Skeletal muscle satellite cell (primary cell): ENCODE measurements around the gene TSPAN5.
A peak's percentile ranks its signal among the peaks of the same experiment; 100 is the strongest.
"Not testable (repeated sequence)": the region's sequence is repeated elsewhere in the genome, so short reads cannot be mapped to it uniquely, and the experiment has no call there.

Experiments
- H3K27me3 ChIP-seq: 2 replicates; pipeline ENCODE4 v1.7.0; 2013; ENCODE audit warnings: low read length; ENCODE audit not compliant: control insufficient read depth, insufficient read depth
- H3K36me3 ChIP-seq: 2 replicates; pipeline ENCODE4 v1.7.0; 2013; ENCODE audit warnings: mild to moderate bottlenecking, control low read depth, low read length; ENCODE audit not compliant: insufficient read depth
- H3K4me1 ChIP-seq: 2 replicates; pipeline ENCODE4 v1.7.0; 2013; ENCODE audit warnings: low read length; ENCODE audit not compliant: control insufficient read depth, insufficient read depth
- H3K4me2 ChIP-seq: 2 replicates; pipeline ENCODE4 v1.7.0; 2013; ENCODE audit warnings: mild to moderate bottlenecking, low read length
- H3K4me3 ChIP-seq: 2 replicates; pipeline ENCODE4 v1.7.0; 2013; ENCODE audit warnings: low read length
- H3K9ac ChIP-seq: 2 replicates; pipeline ENCODE4 v1.7.0; 2013; ENCODE audit warnings: mild to moderate bottlenecking, low read depth, low read length, moderate library complexity
- H3K9me3 ChIP-seq: replicated peaks from 2 replicates; pipeline ENCODE4 v1.7.0; 2013; ENCODE audit warnings: mild to moderate bottlenecking, control low read depth, low read length

Gene TSPAN5

DNA sequence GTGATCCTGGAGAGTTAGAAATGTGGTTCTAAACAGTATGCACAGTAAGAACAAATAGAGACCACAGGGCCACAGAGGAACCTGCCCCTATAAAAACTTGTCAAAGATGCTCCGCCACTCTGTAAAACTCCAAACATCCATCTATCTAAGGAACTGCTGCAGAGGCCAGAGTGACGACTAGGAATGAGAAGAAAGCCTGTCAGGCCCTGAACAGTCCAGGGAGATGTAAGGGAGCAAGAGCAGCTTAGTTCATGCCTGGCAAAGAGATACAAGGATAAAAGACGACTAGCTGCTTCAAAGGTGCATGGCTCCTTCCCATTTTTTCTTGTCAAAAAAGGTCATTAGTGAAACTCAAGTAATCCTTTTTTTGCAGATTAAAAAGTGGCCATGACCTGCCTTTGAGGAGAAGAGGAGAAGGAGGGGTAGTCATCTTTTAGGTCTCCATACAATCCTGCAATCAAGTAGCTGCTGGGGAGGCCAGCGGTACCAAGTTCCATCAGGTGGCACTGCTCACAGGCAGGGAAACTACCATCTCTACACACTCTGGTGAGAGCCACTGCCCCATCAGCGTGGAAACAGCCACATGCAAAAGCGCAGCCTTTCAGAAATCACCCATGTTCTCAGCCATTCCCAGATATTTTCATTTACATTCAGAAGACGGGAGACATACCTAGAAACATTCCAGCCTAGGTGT is 162.1 kb downstream of the TSPAN5 start:
- H3K4me1 ChIP-seq: peaks cover 23% of the 10 kb centered on the region
- H3K36me3 ChIP-seq: peaks cover 17% of the 10 kb centered on the region
- H3K9ac ChIP-seq: no peak overlapping the region
- H3K9me3 ChIP-seq: no peaks in the 10 kb centered on the region
- no peak overlapping the region for H3K4me2 ChIP-seq
- H3K4me3 ChIP-seq: no peak overlapping the region
- H3K27me3 ChIP-seq: no peaks in the 10 kb centered on the region

DNA sequence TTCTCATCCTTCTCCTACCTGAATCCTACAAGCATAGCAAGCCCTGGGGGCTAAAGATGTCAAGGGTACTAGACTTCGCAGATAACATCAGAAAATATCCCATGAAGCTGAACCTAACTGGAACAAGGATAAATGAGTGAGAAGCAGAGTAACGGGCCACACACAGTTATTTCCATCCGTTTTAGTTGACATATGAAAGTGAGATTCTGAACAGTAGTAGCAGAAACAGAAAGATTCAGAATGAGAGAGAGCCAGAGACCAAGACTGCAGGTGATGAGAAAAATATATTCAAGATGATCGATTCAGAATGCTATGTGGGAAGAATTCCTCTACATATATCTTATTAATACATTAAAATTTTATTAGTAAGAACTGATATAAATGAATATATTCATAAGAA is 165.1 kb downstream of the TSPAN5 start:
- peaks cover 27% of the 10 kb centered on the region for H3K4me1 ChIP-seq
- no peaks in the 10 kb centered on the region for H3K27me3 ChIP-seq
- H3K4me3 ChIP-seq: no peak overlapping the region
- no peak overlapping the region for H3K9ac ChIP-seq
- H3K36me3 ChIP-seq: peaks cover 10% of the 10 kb centered on the region
- H3K4me2 ChIP-seq: no peak overlapping the region
- no peaks in the 10 kb centered on the region for H3K9me3 ChIP-seq

DNA sequence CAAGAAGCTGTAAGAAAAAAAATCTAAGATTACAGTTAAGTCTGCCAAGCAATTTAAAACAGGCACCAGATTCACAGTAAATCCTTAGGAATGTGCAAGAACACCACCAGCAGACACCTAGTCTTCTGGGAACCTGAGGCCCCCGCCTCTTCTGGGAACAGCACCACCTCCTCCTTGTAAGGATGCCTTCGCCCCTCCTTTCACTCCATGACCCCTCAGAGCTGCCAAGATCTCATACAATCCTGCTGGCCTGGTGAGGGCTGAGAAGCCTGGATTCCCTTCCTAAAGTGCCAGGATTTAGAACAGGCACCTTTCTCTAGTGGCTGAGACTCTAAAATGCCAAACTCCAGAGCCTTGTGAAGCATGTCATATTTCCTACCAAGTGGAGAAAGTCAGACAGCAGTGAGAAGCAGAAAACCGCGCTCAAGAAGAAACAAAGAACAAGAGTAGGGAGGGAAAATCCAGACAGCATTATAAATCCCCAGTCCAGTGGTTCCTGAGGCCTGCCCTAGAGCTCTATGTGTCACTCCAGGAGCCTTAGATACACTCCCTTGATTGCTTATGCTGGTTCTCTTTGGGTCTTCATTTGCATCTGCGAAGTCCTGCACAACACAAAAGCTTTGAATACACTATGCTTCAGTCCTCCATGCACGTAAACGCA is 166.4 kb downstream of the TSPAN5 start:
- Histone ChIP-seq H3K4me2 (no peak overlapping the region), H3K36me3 (no peaks in the 10 kb centered on the region), H3K27me3 (no peaks in the 10 kb centered on the region), H3K4me3 (no peak overlapping the region), H3K9me3 (no peaks in the 10 kb centered on the region), H3K4me1 (peaks cover 27% of the 10 kb centered on the region), H3K9ac (no peak overlapping the region)

DNA sequence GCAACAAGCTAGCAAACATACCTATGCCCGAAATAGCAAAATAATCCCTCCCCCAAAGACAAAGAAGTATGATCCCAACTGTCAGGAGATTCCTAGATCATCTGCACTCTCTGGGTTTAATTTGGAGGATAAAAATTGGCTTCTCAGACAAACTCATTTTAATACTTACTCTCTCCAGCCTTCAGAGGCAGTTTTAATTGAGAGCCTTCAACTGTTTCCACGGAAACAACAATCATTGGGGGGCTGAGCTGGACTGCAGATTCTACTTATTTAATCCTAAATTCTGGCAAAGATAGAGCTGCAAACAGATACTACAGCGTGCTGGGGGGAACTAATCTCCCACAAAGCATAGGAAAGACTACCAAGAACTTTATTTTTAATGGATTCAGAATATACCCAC is 168.2 kb downstream of the TSPAN5 start:
- Histone ChIP-seq H3K4me2 (no peak overlapping the region), H3K27me3 (no peaks in the 10 kb centered on the region), H3K4me1 (peaks cover 30% of the 10 kb centered on the region), H3K36me3 (peaks cover 6% of the 10 kb centered on the region), H3K4me3 (no peak overlapping the region), H3K9ac (no peak overlapping the region), H3K9me3 (no peaks in the 10 kb centered on the region)

DNA sequence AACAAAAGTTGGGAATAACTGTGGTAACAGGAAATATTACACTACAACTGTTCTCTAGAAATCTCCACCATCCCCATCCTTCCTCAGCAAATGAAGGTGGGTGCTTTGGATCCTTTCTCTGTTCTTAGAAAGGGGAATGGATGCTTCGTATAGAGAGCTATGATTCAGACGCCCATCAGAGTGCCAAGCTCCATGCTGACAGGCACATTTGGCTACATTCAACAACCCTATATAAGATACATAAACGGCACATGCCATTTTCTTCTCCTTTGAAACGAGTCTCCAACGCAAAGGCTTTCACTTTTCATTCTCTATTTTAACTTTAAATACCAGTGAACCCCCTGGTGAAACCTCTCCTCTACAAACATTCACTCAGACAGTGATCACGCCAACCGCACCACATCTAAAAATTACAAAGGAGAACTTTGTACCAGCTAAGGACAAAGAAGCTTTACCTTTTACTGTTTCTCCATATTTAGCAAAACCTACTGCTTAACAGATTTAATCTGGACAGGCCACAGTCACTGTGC is 172.5 kb downstream of the TSPAN5 start:
- Histone ChIP-seq H3K9me3 (no peaks in the 10 kb centered on the region), H3K4me2 (no peak overlapping the region), H3K4me3 (no peak overlapping the region), H3K9ac (no peak overlapping the region), H3K36me3 (peaks cover 6% of the 10 kb centered on the region), H3K27me3 (no peaks in the 10 kb centered on the region), H3K4me1 (peaks cover 45% of the 10 kb centered on the region)

DNA sequence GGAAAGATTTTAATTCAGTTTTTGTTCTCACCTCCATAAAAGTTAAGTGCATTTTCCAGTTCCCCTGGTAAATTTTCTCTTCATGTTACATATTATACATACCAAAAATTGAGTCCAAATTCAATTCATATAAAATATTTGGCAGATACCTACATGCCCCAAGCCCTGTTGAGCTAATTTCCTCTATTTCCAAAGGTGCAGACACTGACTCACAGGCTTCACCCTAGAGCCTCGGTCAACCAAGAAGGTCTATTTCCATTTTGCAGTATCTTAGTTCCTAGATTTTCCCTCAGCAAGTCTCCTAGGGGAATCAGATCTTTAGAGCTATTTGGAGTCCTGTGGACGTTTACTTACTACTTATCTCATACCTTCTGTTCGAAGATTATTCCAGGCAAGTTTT is 174.4 kb downstream of the TSPAN5 start:
- H3K9ac ChIP-seq: no peak overlapping the region
- peaks cover 14% of the 10 kb centered on the region for H3K36me3 ChIP-seq
- H3K4me1 ChIP-seq: peaks cover 59% of the 10 kb centered on the region
- H3K27me3 ChIP-seq: no peaks in the 10 kb centered on the region
- H3K4me3 ChIP-seq: no peak overlapping the region
- H3K9me3 ChIP-seq: no peaks in the 10 kb centered on the region
- H3K4me2 ChIP-seq: no peak overlapping the region

DNA sequence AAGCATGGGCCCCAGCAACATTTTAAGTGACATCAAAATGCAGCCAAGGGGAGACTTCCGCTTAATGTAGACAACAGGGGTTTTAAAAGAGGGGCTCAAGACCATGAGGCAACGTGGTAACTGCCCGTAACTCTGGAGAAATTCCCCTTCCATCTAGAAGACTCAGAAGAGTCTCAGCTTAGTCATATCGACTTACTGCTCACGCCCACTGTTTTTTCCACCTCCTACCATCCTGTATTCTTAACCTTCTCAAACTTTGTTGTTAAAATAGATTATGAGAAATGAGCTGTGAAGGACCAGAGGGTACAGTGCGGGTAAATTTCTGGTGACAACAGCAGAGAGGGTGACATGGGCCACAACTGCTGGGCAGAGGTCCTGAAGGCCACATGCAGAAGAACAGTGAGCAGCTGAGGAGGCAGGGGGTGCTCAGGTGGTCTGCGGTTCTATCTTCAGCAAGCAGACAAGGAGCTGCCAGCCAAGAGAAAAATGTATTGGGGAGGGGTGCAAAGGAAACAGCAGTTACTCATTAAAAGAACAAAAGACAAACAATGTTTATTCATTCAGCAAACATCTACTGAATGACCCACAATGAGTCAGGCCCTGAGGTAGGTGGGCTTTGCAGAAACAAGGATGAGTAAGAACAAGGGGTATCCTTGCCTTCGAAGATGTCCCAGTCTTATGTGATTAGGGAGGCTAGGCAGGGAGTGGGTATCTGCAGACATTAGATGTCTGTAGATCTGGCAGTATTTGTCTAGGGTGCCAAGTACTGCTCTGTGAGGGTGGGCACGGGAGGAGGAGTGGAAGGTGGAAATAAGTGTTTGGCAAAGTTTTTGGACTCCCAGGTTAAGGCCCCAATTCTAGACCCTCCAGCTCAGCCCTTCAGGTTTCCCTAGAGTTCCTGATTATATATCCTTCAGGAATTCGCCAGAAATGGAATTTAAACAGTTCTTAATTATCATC is 175.3 kb downstream of the TSPAN5 start:
- Histone ChIP-seq H3K4me3 (peak overlapping the region; percentile 37), H3K9ac (peak overlapping the region; percentile 16), H3K36me3 (peaks cover 23% of the 10 kb centered on the region), H3K27me3 (no peaks in the 10 kb centered on the region), H3K4me2 (peak overlapping the region; percentile 62), H3K4me1 (peaks cover 59% of the 10 kb centered on the region), H3K9me3 (no peaks in the 10 kb centered on the region)

DNA sequence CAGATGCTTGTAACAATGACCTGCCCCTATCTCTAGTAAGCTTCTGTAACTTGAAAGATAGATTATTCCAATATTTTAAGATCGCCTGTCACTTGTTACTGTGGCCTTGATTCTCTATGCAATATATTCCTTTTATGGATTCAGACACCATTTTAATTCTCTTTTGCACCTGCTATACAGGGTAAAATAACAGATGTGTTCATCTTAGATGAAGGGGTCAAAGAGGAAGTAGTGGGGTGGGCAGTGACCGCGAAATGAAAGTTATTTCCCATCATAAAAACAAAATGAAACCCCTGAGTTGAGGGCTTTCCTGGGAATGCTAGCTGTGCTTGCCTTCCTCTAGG is 175.9 kb downstream of the TSPAN5 start:
- peaks cover 59% of the 10 kb centered on the region for H3K4me1 ChIP-seq
- H3K4me3 ChIP-seq: no peak overlapping the region
- no peaks in the 10 kb centered on the region for H3K9me3 ChIP-seq
- H3K36me3 ChIP-seq: peaks cover 25% of the 10 kb centered on the region
- peak overlapping the region; percentile 62 for H3K4me2 ChIP-seq
- no peak overlapping the region for H3K9ac ChIP-seq
- H3K27me3 ChIP-seq: no peaks in the 10 kb centered on the region

DNA sequence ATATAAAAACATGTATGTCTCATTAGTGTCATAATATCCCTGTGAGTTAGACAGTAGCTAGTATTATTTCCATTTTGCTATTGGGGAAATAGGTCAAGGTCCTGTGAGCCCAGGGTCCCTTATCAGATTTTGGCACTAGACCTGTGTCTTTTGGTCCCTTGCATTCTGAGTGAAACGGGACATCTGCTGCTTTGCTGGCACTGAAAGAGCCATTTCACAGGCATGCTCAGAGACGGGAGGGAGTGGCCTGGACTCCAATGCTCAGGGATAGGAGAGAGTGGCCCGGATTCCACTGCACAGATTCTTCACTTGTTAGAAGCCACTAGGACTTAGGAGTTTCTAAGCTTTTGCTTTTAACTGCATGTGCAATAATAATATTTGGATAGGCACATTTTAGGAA is 177.2 kb downstream of the TSPAN5 start:
- Histone ChIP-seq H3K36me3 (peaks cover 35% of the 10 kb centered on the region), H3K4me2 (peak overlapping the region; percentile 16), H3K27me3 (no peaks in the 10 kb centered on the region), H3K4me1 (peaks cover 59% of the 10 kb centered on the region), H3K9me3 (no peaks in the 10 kb centered on the region), H3K4me3 (no peak overlapping the region), H3K9ac (no peak overlapping the region)

DNA sequence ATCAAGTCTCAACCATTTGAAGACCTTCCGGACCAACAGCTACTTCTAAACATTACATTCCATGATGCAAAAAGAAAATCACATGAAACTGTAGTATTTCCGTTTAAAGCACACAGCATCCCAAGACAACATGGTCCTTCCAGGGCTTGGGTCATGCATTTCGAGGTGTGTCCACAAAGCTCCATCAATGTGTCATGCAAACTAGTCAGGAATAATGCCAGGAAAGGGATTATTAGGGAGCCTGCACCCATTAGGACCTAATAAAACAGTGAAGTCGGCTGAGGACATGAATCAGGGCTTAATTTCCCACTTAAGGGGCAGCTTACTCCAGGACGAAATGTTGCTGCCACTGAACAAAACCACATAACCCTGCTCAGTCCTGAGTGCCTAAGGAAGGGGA is 177.9 kb downstream of the TSPAN5 start:
- H3K9ac ChIP-seq: no peak overlapping the region
- H3K4me1 ChIP-seq: peaks cover 54% of the 10 kb centered on the region
- peaks cover 33% of the 10 kb centered on the region for H3K36me3 ChIP-seq
- no peak overlapping the region for H3K4me3 ChIP-seq
- H3K27me3 ChIP-seq: no peaks in the 10 kb centered on the region
- no peak overlapping the region for H3K4me2 ChIP-seq
- H3K9me3 ChIP-seq: no peaks in the 10 kb centered on the region

DNA sequence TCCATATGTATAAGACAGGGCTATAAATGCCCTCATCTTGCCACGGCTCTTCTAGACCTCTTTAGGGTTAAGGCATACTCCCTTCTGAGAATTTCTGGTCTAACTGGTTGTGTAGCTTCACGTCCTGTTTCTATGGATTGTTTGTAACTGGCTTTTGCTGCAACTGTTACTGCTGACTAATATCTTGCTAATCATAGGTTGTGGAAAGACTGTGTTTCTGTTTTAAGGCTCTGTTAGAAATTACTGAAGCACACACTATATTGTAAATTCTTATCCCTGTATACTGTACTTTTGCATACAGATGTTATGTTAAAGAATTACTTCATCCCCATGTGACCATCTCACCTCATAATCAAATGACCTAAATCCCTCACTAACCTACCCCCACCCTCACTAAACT is 178.8 kb downstream of the TSPAN5 start:
- not testable (repeated sequence) for H3K4me3 ChIP-seq, H3K27me3 ChIP-seq, H3K4me2 ChIP-seq, H3K9me3 ChIP-seq, H3K9ac ChIP-seq
- peaks cover 36% of the 10 kb centered on the region for H3K36me3 ChIP-seq
- H3K4me1 ChIP-seq: peaks cover 58% of the 10 kb centered on the region
